CD4-positive, alpha-beta T cell treated with Interleukin-17A for 4 hours (primary cell): ENCODE measurements around the gene NHERF2.

Experiments used
- DNase-seq: peaks from one replicate; pipeline ENCODE4 v3.0.0-alpha.2; 2020; ENCODE audit warnings: mixed read lengths

The NHERF2 gene

DNA sequence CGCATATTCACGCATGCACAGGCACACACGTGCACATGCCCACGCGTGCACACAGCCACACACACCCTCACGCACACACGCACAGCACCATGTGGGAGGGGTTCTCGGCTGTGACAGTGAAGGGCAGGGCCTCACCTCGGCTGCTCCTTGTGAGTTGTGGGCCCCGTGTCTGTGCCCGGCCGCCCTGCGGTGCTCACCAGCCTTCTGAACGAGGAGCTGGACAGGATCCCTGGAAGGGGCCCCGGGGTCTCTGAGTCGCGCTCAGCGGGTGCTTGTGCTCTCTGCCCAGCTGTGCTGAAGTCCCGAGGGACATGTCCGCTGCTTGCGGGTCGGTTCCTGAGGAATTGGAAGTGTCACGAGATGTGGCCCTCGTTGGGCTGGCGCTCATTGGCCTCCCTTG, 37.2 kb downstream of the NHERF2 start:
- no peak for DNase-seq

DNA sequence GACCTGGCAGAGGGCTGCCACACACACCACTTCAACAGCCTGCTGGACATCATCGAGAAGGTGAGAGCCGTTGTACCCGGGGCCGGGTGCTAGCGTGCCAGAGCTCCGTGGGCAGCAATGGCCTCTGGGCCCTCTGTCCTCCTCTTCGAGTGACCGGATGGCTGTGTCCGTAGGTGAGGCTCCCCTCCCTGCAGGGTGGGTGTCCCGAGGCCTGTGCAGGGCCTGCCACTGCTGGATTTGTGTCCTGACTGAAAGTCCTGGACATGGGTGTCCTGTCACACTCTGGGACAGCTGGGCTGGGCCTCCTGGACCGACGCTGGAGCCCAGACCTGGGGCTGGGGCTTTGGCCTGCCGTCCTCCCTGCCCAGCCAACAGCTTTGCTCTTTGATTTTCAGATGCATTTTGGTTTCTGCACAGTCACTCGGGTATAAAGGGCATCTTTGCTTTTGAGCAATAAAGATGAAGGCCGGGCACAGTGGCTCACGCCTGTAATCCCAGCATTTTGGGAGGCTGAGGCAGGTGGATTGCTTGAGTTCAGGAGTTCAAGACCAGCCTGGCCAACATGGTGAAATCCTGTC, 37.8 kb downstream of the NHERF2 start:
- no peak for DNase-seq

DNA sequence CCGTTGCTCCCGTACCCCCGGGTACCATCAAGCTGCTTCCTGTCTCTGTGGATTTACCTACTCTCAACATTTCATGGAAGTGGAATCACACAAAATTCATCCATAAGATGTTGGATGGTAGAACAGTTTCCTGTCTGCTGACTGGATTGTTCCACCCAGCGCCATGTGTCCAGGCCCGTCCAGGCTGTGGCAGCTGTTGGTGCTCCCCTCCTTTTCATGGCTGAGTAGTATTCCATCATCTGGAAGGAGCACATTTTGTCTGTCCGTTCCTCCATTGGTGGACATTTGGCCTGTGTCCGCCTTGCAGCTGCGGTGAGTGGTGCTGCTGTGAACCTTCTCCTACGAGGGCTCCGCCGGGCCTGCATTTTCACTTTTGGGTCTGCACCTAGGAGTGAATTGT, 39.4 kb downstream of the NHERF2 start:
- DNase-seq, result no peak

DNA sequence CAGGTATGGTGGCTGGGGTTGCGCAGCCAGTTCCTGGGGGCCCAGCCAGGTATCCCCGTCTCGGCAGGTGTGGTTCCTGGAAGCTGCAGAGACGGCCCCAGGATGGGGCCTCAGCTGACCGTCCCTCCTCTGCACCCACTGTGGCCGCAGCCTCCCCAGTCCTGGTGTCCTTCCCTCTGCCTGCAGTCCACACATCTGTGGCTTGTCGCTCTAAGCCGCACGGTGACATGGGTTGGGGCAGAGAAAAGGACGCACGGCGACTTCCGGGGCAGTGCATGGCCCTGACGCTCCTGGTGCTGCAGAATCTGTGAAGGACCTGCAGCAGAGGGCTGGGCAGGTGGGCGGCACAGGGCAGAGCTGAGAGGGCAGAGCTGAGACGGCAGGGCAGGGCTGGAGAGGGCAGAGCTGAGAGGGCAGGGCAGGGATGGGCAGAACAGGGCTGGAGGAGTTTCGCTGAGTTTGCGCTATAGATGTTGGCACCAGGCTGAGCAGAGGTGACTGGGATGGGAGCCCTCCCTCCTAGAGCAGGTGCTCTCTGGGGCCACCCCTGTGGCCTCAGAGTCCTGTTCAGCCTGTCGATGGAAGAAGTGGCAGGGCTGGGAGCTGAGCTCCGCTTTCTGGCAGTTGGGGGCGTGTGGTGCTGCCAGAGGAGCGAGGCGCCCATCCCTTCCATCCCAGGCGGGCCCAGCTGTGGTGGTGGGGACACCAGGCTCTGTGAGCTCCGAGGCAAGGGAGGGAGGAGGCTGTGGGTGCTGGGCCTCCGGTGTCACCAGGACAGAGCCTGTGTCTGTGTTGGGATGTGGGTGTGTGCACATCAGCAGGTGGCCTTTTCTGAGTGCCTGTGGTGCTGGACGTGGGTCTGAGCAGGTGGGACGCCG, 44.1 kb downstream of the NHERF2 start:
- no peak for DNase-seq

DNA sequence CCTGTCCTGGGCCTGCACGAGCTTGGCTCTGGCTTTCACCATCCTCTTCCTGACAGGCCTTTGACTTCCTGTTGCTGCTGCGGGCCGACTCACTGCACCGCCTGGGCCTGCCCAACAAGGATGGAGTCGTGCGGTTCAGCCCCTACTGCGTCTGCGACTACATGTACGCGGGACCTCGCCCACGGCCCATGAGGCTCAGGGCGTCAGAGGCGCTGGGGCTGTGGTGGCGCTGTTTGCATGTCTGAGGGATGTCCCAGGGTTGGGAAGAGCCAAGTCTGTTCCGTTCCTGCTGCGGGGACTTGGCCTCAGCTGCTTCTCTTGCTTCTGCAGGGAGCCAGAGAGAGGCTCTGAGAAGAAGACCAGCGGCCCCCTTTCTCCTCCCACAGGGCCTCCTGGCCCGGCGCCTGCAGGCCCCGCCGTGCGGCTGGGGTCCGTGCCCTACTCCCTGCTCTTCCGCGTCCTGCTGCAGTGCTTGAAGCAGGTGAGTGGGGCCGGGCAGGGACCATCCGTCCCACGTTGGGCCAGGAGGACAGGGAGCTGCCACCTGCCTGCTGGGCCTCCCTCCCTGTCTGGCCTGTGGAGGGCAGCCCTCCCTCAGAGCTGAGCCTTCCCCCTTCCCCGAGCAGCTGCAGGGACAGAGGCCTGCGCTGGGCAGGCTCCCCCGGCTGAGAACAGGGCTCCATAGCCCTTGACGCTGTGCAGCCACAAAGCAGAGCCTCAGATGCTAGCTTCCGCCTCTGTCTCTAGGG, 44.9 kb downstream of the NHERF2 start:
- no peak for DNase-seq

DNA sequence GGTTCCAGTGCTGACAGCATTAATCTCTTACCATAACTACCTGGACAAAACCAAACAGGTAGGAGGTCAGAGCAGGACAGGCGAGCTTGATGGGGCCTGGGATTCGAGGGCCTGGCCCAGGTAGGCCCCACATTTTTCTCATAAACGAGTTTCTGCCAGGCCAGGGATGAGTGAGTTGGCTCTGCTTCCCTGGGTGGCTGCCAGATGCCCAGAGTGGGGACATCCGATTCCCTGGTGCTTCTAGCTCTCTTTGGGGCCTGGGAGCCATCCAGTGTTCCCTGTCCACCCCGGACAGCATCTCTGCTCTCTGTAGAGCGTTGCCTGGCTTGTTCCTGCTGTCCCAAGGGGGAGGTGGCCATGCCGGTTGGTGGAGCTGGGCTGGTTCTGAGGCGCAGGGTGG, 46.2 kb downstream of the NHERF2 start:
- DNase-seq, result no peak

DNA sequence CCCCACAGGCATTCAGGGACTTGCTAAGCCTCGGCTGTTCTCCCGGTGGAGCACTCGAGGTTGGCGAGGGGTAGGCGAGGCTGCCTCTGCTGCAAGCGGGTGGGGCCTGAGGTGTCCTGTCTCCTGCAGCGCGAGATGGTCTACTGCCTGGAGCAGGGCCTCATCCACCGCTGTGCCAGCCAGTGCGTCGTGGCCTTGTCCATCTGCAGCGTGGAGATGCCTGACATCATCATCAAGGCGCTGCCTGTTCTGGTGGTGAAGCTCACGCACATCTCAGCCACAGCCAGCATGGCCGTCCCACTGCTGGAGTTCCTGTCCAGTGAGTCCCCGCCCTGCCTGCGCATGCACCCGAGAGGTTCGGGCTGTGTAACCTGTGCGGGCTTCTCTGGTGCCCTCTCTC, 47.4 kb downstream of the NHERF2 start:
- DNase-seq, result no peak

DNA sequence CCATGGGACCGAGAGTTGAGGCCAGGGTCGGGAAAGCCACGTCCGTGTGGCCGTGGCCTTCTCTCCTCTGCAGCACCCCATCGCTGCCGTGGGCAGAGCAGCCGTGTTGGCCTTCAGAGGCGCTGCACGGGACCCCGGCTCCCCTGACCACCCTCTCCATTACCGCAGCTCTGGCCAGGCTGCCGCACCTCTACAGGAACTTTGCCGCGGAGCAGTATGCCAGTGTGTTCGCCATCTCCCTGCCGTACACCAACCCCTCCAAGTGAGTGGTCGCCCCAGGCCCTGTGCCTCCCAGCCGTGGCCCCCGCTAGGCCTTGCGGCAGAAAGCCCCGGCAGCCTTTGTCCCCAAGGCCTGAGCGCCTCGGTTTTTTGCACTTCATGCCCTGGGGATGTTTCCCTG, 48.9 kb downstream of the NHERF2 start:
- no peak for DNase-seq

DNA sequence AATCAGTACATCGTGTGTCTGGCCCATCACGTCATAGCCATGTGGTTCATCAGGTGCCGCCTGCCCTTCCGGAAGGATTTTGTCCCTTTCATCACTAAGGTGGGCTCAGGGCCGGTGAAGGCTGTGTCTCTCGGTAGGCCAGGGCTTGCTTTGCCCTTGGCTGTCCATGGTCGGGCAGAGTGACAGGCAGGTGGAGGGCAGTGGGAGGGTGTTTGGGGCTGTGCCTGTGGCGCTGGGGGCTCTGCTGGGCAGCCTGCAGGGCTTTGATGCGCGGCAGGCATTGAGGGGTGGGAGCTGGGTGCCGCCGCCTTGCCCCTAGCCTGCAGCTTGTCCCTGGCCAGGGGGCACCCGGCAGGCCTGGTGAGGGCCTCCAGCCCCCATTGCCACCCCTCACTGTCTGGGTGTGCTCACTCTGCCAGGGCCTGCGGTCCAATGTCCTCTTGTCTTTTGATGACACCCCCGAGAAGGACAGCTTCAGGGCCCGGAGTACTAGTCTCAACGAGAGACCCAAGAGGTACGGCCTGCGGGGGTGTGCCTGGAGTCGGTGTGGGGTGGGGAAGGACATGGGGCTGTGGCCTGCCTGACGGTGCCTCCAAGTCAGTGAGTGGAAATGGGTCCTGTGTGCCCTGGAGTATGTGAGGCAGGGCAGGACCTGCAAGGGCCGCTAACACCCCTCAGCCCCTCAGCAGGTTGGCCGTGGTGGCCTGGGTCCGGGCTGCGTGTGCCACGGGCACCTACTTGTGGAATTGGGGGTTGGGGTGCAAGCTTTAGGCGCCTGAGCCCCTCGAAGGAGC, 49.6 kb downstream of the NHERF2 start:
- no peak for DNase-seq

DNA sequence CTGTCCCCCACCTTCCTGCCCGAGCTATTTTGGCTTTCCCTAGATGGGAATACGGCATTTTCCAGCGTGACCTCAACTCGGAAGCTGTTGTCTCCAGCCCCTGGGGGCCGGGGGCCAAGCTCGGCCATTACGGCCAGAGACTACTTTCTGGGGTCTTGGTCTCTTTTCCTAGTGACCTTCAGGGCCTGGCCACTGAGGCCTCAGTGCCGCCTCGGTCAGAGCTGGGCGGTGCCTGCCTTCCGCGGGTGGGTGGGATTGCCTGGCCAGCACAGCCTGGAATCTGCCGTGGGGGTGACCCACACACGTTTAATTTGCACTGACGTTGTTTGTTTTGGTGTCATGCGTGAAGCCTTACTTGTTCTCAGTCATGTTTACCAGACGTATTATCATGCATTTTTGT, 50.3 kb downstream of the NHERF2 start:
- DNase-seq, result no peak

DNA sequence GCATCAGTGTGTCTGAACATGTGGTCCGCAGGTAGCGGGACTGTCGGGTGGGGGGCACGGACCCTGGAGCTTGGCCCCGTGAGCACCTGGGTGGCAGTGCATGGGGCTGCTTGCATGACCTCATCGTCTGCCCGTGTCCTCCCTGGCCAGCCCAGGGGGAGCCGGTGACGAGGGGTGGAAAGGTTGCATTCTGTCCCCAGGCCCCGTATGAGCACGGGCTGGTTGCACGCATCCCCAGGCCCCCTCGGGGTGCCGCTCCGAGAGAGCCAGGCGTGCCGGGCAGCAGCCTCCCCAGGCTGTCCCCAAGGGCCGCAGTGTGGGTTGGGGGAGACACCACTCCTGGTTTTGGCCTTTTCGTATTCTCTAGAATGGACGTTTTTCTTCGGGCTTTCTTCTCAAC, 51.0 kb downstream of the NHERF2 start:
- DNase-seq, result no peak

DNA sequence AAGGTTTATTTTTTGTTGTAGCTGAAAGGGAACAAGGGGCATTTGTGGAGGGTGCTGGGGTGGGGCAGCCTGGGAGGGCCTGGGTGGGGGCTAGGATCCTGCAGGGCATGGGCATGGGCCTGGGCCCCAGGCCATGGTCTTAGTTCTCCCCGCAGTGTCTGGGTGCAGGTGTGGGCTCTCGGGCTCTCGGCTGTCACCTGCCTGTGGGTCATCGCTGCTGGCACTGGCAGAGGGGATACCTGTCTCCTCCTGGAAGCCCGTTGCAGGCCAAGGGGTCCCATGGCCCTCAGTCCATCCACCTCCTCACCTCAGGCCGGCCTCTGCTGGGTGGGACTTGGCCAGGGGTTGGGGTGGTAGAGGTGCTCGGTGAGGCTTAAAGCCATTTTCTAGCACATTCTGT, 51.4 kb downstream of the NHERF2 start:
- no peak for DNase-seq

DNA sequence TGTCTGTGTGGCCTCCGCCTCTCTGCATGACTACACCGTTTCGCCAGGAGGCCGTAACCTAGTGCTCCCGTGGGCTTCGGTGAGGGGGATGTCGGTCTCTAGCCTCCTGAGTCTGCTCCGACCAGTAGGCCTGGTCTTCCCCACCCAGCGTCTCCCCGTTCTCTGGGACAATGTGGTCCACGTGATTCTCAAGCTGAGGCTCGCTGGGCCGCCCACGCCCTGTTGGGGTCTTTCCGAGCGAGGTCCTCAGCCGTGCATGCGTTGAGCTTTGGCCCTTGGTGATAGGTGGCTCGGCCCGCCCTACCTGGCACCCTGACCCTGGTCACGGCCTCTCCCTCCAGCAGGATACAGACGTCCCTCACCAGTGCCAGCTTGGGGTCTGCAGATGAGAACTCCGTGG, 52.0 kb downstream of the NHERF2 start:
- no peak for DNase-seq

DNA sequence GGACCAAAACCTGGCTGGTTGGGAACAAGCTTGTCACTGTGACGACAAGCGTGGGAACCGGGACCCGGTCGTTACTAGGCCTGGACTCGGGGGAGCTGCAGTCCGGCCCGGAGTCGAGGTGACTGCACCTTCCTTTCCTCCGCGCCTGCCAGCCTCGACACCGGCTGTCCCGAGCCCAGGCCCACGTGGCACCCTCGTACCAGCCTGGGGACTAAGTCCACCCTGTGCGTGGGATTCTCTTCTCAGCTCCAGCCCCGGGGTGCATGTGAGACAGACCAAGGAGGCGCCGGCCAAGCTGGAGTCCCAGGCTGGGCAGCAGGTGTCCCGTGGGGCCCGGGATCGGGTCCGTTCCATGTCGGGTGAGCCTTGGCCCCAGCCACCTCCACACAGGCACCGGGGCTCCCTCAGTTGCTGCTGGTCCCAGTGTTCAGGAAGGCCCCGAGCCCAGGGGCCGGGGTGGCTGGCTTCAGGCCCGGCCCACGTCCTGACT, 52.7 kb downstream of the NHERF2 start:
- DNase-seq, result no peak

DNA sequence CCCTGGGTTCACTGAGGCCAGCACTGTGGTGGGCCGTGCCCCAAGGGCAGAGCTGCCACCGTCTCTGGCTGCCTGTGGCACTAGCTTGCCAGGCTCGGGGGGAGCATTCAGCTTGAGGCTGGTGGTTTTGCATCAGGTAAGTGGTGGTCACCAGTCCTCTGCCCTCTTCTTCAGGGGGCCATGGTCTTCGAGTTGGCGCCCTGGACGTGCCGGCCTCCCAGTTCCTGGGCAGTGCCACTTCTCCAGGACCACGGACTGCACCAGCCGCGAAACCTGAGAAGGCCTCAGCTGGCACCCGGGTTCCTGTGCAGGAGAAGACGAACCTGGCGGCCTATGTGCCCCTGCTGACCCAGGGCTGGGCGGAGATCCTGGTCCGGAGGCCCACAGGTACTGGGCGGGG, 53.3 kb downstream of the NHERF2 start:
- no peak for DNase-seq

DNA sequence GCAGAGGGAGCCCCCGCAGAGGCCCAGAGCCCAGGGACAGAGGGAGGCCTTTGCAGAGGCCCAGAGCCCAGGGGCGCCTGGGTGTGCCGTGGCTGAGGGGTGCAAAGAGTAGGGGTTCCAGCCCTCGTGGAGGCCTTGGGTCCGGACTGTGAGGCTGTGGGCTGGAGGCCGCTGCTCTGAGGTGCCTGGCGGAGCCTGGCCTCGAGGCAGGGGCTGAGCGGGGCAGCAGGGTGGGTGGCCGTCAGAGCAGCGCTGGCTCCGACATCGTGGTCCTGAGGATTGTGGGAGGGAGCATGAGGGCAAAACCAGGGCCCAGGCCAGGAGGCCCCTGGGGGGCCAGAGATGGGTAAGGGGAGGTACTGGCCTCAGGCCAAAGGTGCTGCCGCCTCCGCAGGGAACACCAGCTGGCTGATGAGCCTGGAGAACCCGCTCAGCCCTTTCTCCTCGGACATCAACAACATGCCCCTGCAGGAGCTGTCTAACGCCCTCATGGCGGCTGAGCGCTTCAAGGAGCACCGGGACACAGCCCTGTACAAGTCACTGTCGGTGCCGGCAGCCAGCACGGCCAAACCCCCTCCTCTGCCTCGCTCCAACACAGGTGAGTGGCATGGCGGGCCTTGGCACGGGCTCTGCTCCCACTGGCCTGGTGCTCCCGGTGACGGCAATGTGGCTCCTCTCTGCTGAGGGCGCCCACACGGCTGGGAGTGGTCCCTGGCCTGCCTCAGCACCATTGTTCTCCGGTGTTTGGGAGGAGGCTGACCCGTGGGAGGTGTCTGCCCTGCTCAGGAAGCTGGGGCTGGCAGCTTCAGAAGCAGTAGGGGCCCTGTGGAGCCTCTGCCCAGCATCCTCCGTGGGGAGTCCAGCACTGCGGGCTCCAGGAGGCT, 54.7 kb downstream of the NHERF2 start:
- no peak for DNase-seq

DNA sequence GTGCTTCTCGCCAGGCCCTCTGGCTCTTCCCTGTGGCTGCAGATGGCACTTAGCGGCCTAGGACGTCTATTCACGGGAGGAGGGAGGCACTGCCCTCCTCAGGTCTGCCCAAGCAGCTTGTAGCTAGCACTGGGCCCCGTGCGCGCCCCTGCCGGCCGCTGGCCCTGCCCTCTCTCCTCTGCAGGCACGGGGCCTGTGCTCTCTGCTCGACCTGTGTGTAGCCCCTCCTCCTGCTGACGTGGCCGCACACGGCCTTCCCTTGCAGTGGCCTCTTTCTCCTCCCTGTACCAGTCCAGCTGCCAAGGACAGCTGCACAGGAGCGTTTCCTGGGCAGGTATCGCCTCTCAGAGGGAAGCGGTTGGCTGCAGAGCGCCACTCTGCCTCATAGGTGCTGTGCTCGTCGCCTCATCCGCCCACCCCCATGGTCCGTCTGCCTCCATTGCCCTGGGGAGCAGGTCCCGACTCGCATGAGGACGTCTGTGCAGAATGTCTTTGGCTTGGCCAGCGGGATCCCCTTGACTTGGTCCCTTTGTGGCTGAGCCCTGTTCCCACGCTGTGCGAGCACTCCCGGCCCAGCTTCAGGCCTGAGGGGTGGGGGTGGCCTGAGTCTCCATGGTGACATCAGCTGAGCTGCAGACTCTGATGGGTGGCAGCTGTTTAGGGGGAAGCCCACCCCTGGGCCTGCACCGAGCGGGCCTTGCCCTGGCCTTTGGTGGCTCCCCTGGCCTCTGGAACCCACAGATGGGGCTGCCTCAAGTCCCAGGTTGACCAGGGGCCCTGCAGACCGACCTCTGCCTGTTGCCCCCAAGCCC, 55.7 kb downstream of the NHERF2 start:
- DNase-seq, result no peak

DNA sequence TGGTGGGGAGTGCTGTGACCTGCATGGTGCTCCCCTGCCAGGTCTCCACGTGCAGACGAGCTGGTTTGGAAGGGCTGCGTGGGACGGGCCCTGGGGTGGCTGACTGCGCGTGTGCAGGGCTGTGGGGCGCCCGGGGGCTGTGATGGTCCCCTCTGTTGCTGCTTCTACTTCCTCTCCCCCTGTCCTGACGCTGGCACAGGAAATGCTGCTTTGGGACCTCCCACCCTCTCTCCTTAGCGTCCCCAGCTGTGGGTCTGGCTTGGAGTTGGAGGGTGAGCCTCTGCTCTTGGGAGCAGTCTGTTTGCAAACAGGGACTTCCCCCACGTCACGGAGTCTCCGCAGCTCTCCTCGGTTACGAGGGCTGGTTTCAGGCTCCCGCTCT, 56.3 kb downstream of the NHERF2 start:
- DNase-seq, result no peak

DNA sequence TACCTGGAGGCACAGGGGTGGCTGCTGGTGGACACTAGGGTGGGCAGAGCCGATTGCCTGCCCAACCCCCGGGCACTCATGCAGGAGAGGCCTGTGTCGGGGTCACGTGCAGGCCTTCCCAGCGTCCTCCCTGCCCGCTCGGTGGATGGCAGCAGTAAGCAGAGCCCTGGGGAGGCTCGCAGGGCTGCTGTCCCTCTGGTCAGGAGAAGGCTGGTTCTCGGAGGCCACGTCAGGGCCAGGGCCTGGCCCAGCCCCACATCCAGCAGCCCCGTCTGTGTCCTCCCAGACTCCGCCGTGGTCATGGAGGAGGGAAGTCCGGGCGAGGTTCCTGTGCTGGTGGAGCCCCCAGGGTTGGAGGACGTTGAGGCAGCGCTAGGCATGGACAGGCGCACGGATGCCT, 56.7 kb downstream of the NHERF2 start:
- no peak for DNase-seq

DNA sequence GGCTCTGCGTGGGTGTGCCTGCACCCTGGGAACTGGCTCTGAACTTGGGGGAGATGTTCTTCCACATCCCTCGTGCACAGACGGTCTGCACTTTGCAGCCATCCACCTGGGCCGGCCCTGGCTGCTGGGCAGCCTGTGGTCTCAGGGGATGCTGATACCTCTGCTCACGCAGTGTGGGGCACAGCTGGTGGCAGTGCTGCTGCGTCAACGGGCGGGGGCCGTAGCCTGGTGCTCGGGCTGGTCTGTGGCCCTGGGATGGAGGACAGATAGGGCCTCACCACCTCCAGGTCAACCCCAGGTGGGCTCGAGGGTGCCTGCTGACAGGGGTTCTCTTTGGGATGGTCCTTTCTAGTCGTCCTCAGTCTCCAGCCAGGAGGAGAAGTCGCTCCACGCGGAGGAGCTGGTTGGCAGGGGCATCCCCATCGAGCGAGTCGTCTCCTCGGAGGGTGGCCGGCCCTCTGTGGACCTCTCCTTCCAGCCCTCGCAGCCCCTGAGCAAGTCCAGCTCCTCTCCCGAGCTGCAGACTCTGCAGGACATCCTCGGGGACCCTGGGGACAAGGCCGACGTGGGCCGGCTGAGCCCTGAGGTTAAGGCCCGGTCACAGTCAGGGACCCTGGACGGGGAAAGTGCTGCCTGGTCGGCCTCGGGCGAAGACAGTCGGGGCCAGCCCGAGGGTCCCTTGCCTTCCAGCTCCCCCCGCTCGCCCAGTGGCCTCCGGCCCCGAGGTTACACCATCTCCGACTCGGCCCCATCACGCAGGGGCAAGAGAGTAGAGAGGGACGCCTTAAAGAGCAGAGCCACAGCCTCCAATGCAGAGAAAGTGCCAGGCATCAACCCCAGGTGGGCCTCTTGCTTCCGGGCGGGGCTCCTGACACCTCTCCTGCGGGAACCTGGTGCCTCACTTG, 57.4 kb downstream of the NHERF2 start:
- no peak for DNase-seq
